Measurements from ENCODE around the gene SMYD2.

SMYD2 gene

GRCh38 chr1:214281021-214281719 is at the start of gene SMYD2:
TSS of gene SMYD2 (plus strand) at chr1:214281159. CDS start at chr1:214281255, 96 bp downstream.
- DNase-seq = no peak

- no peak for DNase-seq
Observed at GRCh38 chr1:214233856-214234634, 46.9 kb upstream of the SMYD2 start.

GRCh38 chr1:214234635-214235025 is 46.3 kb upstream of the SMYD2 start:
- DNase-seq = peak; percentile 90

- no peak for DNase-seq
Observed at GRCh38 chr1:214236477-214236876, 44.5 kb upstream of the SMYD2 start.

GRCh38 chr1:214241060-214241459 is 39.9 kb upstream of the SMYD2 start:
- no peak for DNase-seq

GRCh38 chr1:214244252-214244651 is 36.7 kb upstream of the SMYD2 start:
- DNase-seq = no peak

- DNase-seq = no peak
Observed at GRCh38 chr1:214244841-214245240, 36.1 kb upstream of the SMYD2 start.

GRCh38 chr1:214247501-214248041 is 33.4 kb upstream of the SMYD2 start:
- DNase-seq = no peak

GRCh38 chr1:214248311-214249085 is 32.5 kb upstream of the SMYD2 start:
- no peak for DNase-seq

GRCh38 chr1:214249651-214250050 is 31.3 kb upstream of the SMYD2 start:
- no peak for DNase-seq

GRCh38 chr1:214251354-214251753 is 29.6 kb upstream of the SMYD2 start:
- DNase-seq = no peak

GRCh38 chr1:214255509-214255908 is 25.4 kb upstream of the SMYD2 start:
- no peak for DNase-seq

- DNase-seq = no peak
Observed at GRCh38 chr1:214259353-214259977, 21.5 kb upstream of the SMYD2 start.

- no peak for DNase-seq
Observed at GRCh38 chr1:214260561-214261205, 20.3 kb upstream of the SMYD2 start.

GRCh38 chr1:214261206-214262123 is 19.5 kb upstream of the SMYD2 start:
- peak; percentile 31 for DNase-seq

- DNase-seq = no peak
Observed at GRCh38 chr1:214264196-214264595, 16.8 kb upstream of the SMYD2 start.

GRCh38 chr1:214264976-214265375 is 16.0 kb upstream of the SMYD2 start:
- DNase-seq = no peak

- DNase-seq = no peak
Observed at GRCh38 chr1:214270097-214270650, 10.8 kb upstream of the SMYD2 start.

- DNase-seq = no peak
Observed at GRCh38 chr1:214271174-214271858, 9.6 kb upstream of the SMYD2 start.

Measured in NCI-H748 treated with DMSO at 0.1 percent for 48 hours (cell line).